DND-41 (cell line): ENCODE data around the gene SPATS2L.

ENCODE experiments used
- ATAC-seq: fragments of 200-7000 bp; cut with Tn5 transposase; 3 replicates; pipeline ENCODE4 v1.9.1; 2021; ENCODE audit warnings: low read depth; ENCODE audit not compliant: insufficient read depth
- DNase-seq: peaks from one replicate; pipeline ENCODE4 v3.0.0-alpha.2; 2020
- H2AFZ ChIP-seq: 2 replicates; pipeline ENCODE4 v1.6.0; 2012; ENCODE audit warnings: low read depth, low read length
- H3K27ac ChIP-seq: 2 replicates; pipeline ENCODE4 v1.5.1; 2012; ENCODE audit warnings: low read length, inconsistent platforms
- H3K27me3 ChIP-seq: fragments of 200-600 bp; sonication (generic); 2 replicates; pipeline ENCODE4 v1.6.0; 2012; ENCODE audit warnings: low read length, mild to moderate bottlenecking, inconsistent platforms; ENCODE audit not compliant: insufficient read depth, poor library complexity
- H3K36me3 ChIP-seq: 2 replicates; pipeline ENCODE4 v1.5.1; 2012; ENCODE audit warnings: low read length, inconsistent platforms; ENCODE audit not compliant: insufficient read depth
- H3K4me1 ChIP-seq: 2 replicates; pipeline ENCODE4 v1.5.1; 2012; ENCODE audit warnings: mild to moderate bottlenecking, low read length; ENCODE audit not compliant: insufficient read depth
- H3K4me2 ChIP-seq: 2 replicates; pipeline ENCODE4 v1.6.0; 2012; ENCODE audit warnings: mild to moderate bottlenecking, moderate library complexity, low read length, inconsistent platforms; ENCODE audit not compliant: insufficient read depth
- H3K4me3 ChIP-seq, 2 experiments: fragments of 200-600 bp in 1 of 2; shearing (Covaris generic) in 1 of 2; 2 replicates each; pipeline ENCODE4 v1.5.1; 2012 to 2016; ENCODE audit warnings: inconsistent platforms in 2 of 2, low read length in 2 of 2, mild to moderate bottlenecking in 2 of 2, low read depth in 1 of 2, moderate library complexity in 1 of 2
- H3K79me2 ChIP-seq: 2 replicates; pipeline ENCODE4 v1.6.0; 2012; ENCODE audit warnings: low read length, inconsistent platforms; ENCODE audit not compliant: insufficient read depth
- H3K9ac ChIP-seq: 2 replicates; pipeline ENCODE4 v1.6.0; 2012; ENCODE audit warnings: low read depth, mild to moderate bottlenecking, inconsistent platforms, low read length, moderate library complexity
- H3K9me3 ChIP-seq: 2 replicates; pipeline ENCODE4 v1.5.1; 2012; ENCODE audit warnings: low read length, moderate library complexity, mild to moderate bottlenecking, inconsistent platforms; ENCODE audit not compliant: insufficient read depth, severe bottlenecking
- H4K20me1 ChIP-seq: 2 replicates; pipeline ENCODE4 v1.6.0; 2012; ENCODE audit warnings: low read length; ENCODE audit not compliant: insufficient read depth
- CTCF ChIP-seq: IDR thresholded peaks from 2 replicates; pipeline ENCODE4 v1.5.1; 2012; ENCODE audit warnings: borderline replicate concordance, low read length, moderate library complexity, mild to moderate bottlenecking; ENCODE audit not compliant: poor library complexity, severe bottlenecking; ENCODE audit errors: extremely low read depth
- EZH2 ChIP-seq: IDR thresholded peaks from 3 replicates; pipeline ENCODE4 v1.6.1; 2012; ENCODE audit warnings: borderline replicate concordance, low read depth, mild to moderate bottlenecking, moderate library complexity, low read length, inconsistent platforms; ENCODE audit not compliant: severe bottlenecking

The SPATS2L gene

GRCh38 chr2:200450288-200450687, 143.8 kb downstream of the SPATS2L start:
- no peak for DNase-seq

GRCh38 chr2:200451511-200451910, 145.0 kb downstream of the SPATS2L start:
- Histone ChIP-seq H3K79me2 (no peaks in the 10 kb centered on the region), H3K4me2 (no peak overlapping the region), H4K20me1 (no peaks in the 10 kb centered on the region), H3K4me3 (no peak overlapping the region), H2AFZ (no peak overlapping the region), H3K9me3 (no peaks in the 10 kb centered on the region), H3K4me1 (no peaks in the 10 kb centered on the region), H3K27ac (no peak overlapping the region), H3K9ac (no peak overlapping the region), H3K27me3 (peaks cover 15% of the 10 kb centered on the region), H3K36me3 (no peaks in the 10 kb centered on the region)
- DNase-seq (no peak), ATAC-seq (no peak)
- TF ChIP-seq CTCF (no peak), EZH2 (no peak)

More at GRCh38 chr2:200450288-200450687, 143.8 kb downstream of the SPATS2L start:
- H4K20me1 ChIP-seq, result no peaks in the 10 kb centered on the region
- no peaks in the 10 kb centered on the region for H3K9me3 ChIP-seq
- H3K4me3 ChIP-seq, result no peak overlapping the region
- no peak overlapping the region for H3K27ac ChIP-seq
- no peaks in the 10 kb centered on the region for H3K79me2 ChIP-seq
- H3K36me3 ChIP-seq, result no peaks in the 10 kb centered on the region
- H3K4me1 ChIP-seq, result no peaks in the 10 kb centered on the region
- peaks cover 10% of the 10 kb centered on the region for H3K27me3 ChIP-seq
- no peak for TF ChIP-seq EZH2
- TF ChIP-seq CTCF, result no peak
- ATAC-seq, result no peak
- H3K9ac ChIP-seq, result no peak overlapping the region
- H2AFZ ChIP-seq, result no peak overlapping the region
- no peak overlapping the region for H3K4me2 ChIP-seq

GRCh38 chr2:200452377-200452776, 145.9 kb downstream of the SPATS2L start:
- Histone ChIP-seq H3K27ac (no peak overlapping the region), H3K9me3 (no peaks in the 10 kb centered on the region), H4K20me1 (no peaks in the 10 kb centered on the region), H3K9ac (no peak overlapping the region), H2AFZ (no peak overlapping the region), H3K4me3 (no peak overlapping the region), H3K27me3 (peaks cover 23% of the 10 kb centered on the region), H3K79me2 (no peaks in the 10 kb centered on the region), H3K4me2 (no peak overlapping the region), H3K36me3 (no peaks in the 10 kb centered on the region), H3K4me1 (no peaks in the 10 kb centered on the region)
- no peak for TF ChIP-seq EZH2
- TF ChIP-seq CTCF, result no peak
- DNase-seq (no peak), ATAC-seq (no peak)

- ATAC-seq (no peak), DNase-seq (no peak)
- H4K20me1 ChIP-seq, result no peaks in the 10 kb centered on the region
- H3K4me1 ChIP-seq, result no peaks in the 10 kb centered on the region
- H2AFZ ChIP-seq, result no peak overlapping the region
- H3K36me3 ChIP-seq, result no peaks in the 10 kb centered on the region
- no peaks in the 10 kb centered on the region for H3K9me3 ChIP-seq
- no peak overlapping the region for H3K4me2 ChIP-seq
- H3K27me3 ChIP-seq, result peaks cover 23% of the 10 kb centered on the region
- H3K27ac ChIP-seq, result no peak overlapping the region
- no peaks in the 10 kb centered on the region for H3K79me2 ChIP-seq
- TF ChIP-seq EZH2 (no peak), CTCF (no peak)
- H3K9ac ChIP-seq, result no peak overlapping the region
- no peak overlapping the region for H3K4me3 ChIP-seq
Measured at GRCh38 chr2:200453142-200453852, 146.8 kb downstream of the SPATS2L start.
